NCI-H1694 (cell line): ENCODE data around the gene OR7D2.
A peak's percentile ranks its signal among the peaks of the same experiment; 100 is the strongest.
"Not testable (repeated sequence)": the region's sequence is repeated elsewhere in the genome, so short reads cannot be mapped to it uniquely, and the experiment has no call there.

Experiments used
- DNase-seq: peaks from one replicate; lab custom pipeline; 2025; lab: John Stamatoyannopoulos, UW

The OR7D2 gene

GRCh38 chr19:9178901-9179300, at the start of gene OR7D2:
Gene OR7D2, plus strand, starts transcription at chr19:9178979. Its CDS starts 6,803 bp downstream, at chr19:9185782.
- DNase-seq: no peak

GRCh38 chr19:9130965-9131364, 47.8 kb upstream of the OR7D2 start:
- no peak for DNase-seq

GRCh38 chr19:9132422-9132821, 46.4 kb upstream of the OR7D2 start:
- no peak for DNase-seq

GRCh38 chr19:9139609-9140158, 39.1 kb upstream of the OR7D2 start:
- no peak for DNase-seq

GRCh38 chr19:9140159-9140874, 38.5 kb upstream of the OR7D2 start, which contains the start of gene ZNF317:
Gene ZNF317, plus strand, starts transcription at chr19:9140397. Its CDS starts 15,620 bp downstream, at chr19:9156017.
- peak; percentile 80 for DNase-seq

GRCh38 chr19:9144920-9145319, 33.9 kb upstream of the OR7D2 start:
- DNase-seq: no peak

- DNase-seq: no peak
Measured at GRCh38 chr19:9146882-9147281, 31.9 kb upstream of the OR7D2 start.

GRCh38 chr19:9148697-9149096, 30.1 kb upstream of the OR7D2 start:
- no peak for DNase-seq

- DNase-seq: no peak
Measured at GRCh38 chr19:9149997-9150396, 28.8 kb upstream of the OR7D2 start.

- DNase-seq: no peak
Measured at GRCh38 chr19:9150650-9151049, 28.1 kb upstream of the OR7D2 start.

- no peak for DNase-seq
Measured at GRCh38 chr19:9151367-9151766, 27.4 kb upstream of the OR7D2 start.

GRCh38 chr19:9155591-9155990, 23.2 kb upstream of the OR7D2 start:
- no peak for DNase-seq

GRCh38 chr19:9156304-9156703, 22.5 kb upstream of the OR7D2 start:
- no peak for DNase-seq

GRCh38 chr19:9159891-9160290, 18.9 kb upstream of the OR7D2 start:
- no peak for DNase-seq

- no peak for DNase-seq
Measured at GRCh38 chr19:9161427-9161826, 17.4 kb upstream of the OR7D2 start.

- DNase-seq: no peak
Measured at GRCh38 chr19:9165261-9165660, 13.5 kb upstream of the OR7D2 start.

GRCh38 chr19:9166846-9167245, 11.9 kb upstream of the OR7D2 start:
- DNase-seq: no peak

- DNase-seq: no peak
Measured at GRCh38 chr19:9171393-9171991, 7.3 kb upstream of the OR7D2 start.

- DNase-seq: no peak
Measured at GRCh38 chr19:9175326-9175725, 3.5 kb upstream of the OR7D2 start.

- DNase-seq: no peak
Measured at GRCh38 chr19:9183000-9183399, 4.2 kb downstream of the OR7D2 start.

- no peak for DNase-seq
Measured at GRCh38 chr19:9187191-9187590, 8.4 kb downstream of the OR7D2 start.

GRCh38 chr19:9189535-9189934, 10.8 kb downstream of the OR7D2 start:
- DNase-seq: no peak

GRCh38 chr19:9198044-9198443, 19.3 kb downstream of the OR7D2 start:
- not testable (repeated sequence) for DNase-seq
